PC-9 (cell line): Measurements from ENCODE around the gene ABR. TPM values are rescaled to one million over a fixed set of nuclear protein-coding genes. Genes with fewer than 3 reads are reported as not detected.
"Not testable (repeated sequence)": the region's sequence is repeated elsewhere in the genome, so short reads cannot be mapped to it uniquely, and the experiment has no call there.

Experiments
- BruUV-seq: library from RNA; stranded (reverse); fragments of 400-500 nt; replicated peaks from 2 replicates; lab custom pipeline; 2021; lab: Mats Ljungman, UMichigan
- CTCF ChIA-PET: fragments of 300-600 bp; sonication (Branson Sonifier 250); formaldehyde crosslinking; loops from one replicate; lab custom pipeline; 2022; ENCODE audit warnings: antibody characterized with exemption; lab: Charles Lee
- POLR2A ChIA-PET: fragments of 300-600 bp; sonication (Branson Sonifier 250); formaldehyde crosslinking; loops from one replicate; lab custom pipeline; 2022; ENCODE audit warnings: antibody characterized with exemption; ENCODE audit not compliant: unreplicated experiment; lab: Charles Lee
- DNase-seq, 2 experiments: peaks; one replicate each; pipeline versions ENCODE4 v3.0.0 to v3.0.0-alpha.2; 2015 to 2022; ENCODE audit warnings: mixed read lengths in 1 of 2
- H2AFZ ChIP-seq: fragments of 200-600 bp; sonication (generic); 2 replicates; pipeline ENCODE4 v1.8.1; 2017; ENCODE audit warnings: antibody characterized with exemption
- H3F3A ChIP-seq: fragments of 200-600 bp; sonication (generic); 2 replicates; pipeline ENCODE4 v1.8.1; 2017; ENCODE audit warnings: antibody characterized with exemption, mild to moderate bottlenecking, low read depth; ENCODE audit not compliant: insufficient read depth
- H3K27ac ChIP-seq: fragments of 200-600 bp; sonication (generic); 2 replicates; pipeline ENCODE4 v1.6.1; 2016; ENCODE audit warnings: mixed run types
- H3K27me3 ChIP-seq: fragments of 200-600 bp; sonication (generic); 2 replicates; pipeline ENCODE4 v1.6.1; 2016; ENCODE audit warnings: low read depth, mixed run types; ENCODE audit not compliant: insufficient read depth
- H3K36me3 ChIP-seq: fragments of 200-600 bp; sonication (generic); 2 replicates; pipeline ENCODE4 v1.6.1; 2016; ENCODE audit warnings: low read depth, mixed run types
- H3K4me1 ChIP-seq: fragments of 200-600 bp; sonication (generic); replicated peaks from 2 replicates; pipeline ENCODE4 v1.6.1; 2016; ENCODE audit warnings: mixed run types; ENCODE audit not compliant: insufficient read depth
- H3K4me2 ChIP-seq: fragments of 200-600 bp; sonication (generic); 2 replicates; pipeline ENCODE4 v1.6.1; 2017; ENCODE audit warnings: mixed run types
- H3K4me3 ChIP-seq: fragments of 200-600 bp; sonication (generic); 2 replicates; pipeline ENCODE4 v1.6.1; 2016; ENCODE audit warnings: mixed run types
- H3K79me2 ChIP-seq: fragments of 200-600 bp; sonication (generic); 2 replicates; pipeline ENCODE4 v1.6.1; 2017; ENCODE audit warnings: low read depth, mixed run types
- H3K9me2 ChIP-seq: fragments of 200-600 bp; sonication (generic); 2 replicates; pipeline ENCODE4 v1.8.1; 2017; ENCODE audit warnings: mild to moderate bottlenecking; ENCODE audit not compliant: insufficient read depth
- H3K9me3 ChIP-seq: fragments of 200-600 bp; sonication (generic); 2 replicates; pipeline ENCODE4 v1.8.1; 2016; ENCODE audit warnings: low read depth; ENCODE audit not compliant: insufficient read depth
- H4K20me1 ChIP-seq: fragments of 200-600 bp; sonication (generic); 2 replicates; pipeline ENCODE4 v1.8.1; 2017; ENCODE audit not compliant: insufficient read depth
- CTCF ChIP-seq: fragments of 200-600 bp; sonication (generic); conservative IDR thresholded peaks from 2 replicates; pipeline ENCODE4 v1.6.1; 2017; ENCODE audit warnings: mixed run types, antibody characterized with exemption, mild to moderate bottlenecking, moderate library complexity
- EZH2 ChIP-seq: fragments of 200-600 bp; sonication (generic); IDR thresholded peaks from 2 replicates; pipeline ENCODE4 v1.8.0; 2017; ENCODE audit warnings: antibody characterized with exemption, low read depth
- intact Hi-C: fragments of 100-400 bp; cut with micrococcal nuclease; formaldehyde crosslinking; loops from one replicate; pipeline ENCODE4 v1.10.0; 2022; ENCODE audit not compliant: unreplicated experiment
- total RNA-seq: library from RNA; stranded (reverse); gene quantifications from 2 replicates; pipeline ENCODE4 v1.2.3, GENCODE V29; 2021

Gene ABR
- total RNA-seq, 1 experiment from 2014 or later = 76.0 TPM

DNA sequence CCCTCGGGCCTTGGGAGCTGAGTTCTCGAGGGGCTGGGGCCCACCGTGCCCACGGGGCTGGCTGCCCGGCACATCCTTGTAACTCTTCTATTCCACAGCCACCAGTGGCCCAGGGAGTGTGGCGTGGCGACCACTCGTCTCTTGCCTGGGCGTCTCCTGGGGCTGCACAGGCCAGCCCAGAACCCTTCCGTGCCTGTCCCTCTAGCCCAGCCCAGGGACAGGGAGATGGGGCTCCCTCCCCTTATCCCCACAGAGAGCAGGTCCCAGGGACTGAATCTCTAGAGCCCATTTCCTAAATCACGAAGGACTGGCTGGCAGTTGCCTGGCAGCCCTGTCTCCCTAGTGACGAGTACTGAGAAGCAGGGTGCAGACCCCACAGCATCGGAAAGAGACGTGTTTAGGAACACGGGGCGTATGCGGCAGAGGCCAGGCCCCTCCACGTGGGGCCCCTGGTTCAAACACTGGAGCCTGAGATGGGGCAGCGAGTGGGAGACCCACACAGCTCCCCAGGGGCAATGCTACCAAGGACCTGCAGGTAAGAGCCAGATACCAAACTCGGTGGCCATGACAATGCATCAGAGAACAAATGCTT lies 131.8 kb downstream of the ABR start:
- no TSS peak for BruUV-seq
- H4K20me1 ChIP-seq = no peaks in the 10 kb centered on the region
- no peaks in the 10 kb centered on the region for H3K27me3 ChIP-seq
- no peaks in the 10 kb centered on the region for H3F3A ChIP-seq
- DNase-seq = no peak
- H3K4me3 ChIP-seq = no peak overlapping the region
- POLR2A ChIA-PET = no interaction called here
- CTCF ChIA-PET = no interaction called here
- no peak overlapping the region for H3K4me2 ChIP-seq
- H3K4me1 ChIP-seq = no peaks in the 10 kb centered on the region
- no peaks in the 10 kb centered on the region for H3K79me2 ChIP-seq
- no peak overlapping the region for H3K27ac ChIP-seq
- H3K36me3 ChIP-seq = no peaks in the 10 kb centered on the region
- TF ChIP-seq CTCF = no peak
- no peak for TF ChIP-seq EZH2
- intact Hi-C loops = no loop called here
- no peaks in the 10 kb centered on the region for H3K9me2 ChIP-seq
- H2AFZ ChIP-seq = no peak overlapping the region
- H3K9me3 ChIP-seq = no peaks in the 10 kb centered on the region

- Histone ChIP-seq H4K20me1 (no peaks in the 10 kb centered on the region), H3K4me2 (no peak overlapping the region), H3K27ac (no peak overlapping the region), H3K4me1 (no peaks in the 10 kb centered on the region), H3K4me3 (no peak overlapping the region), H3K9me3 (no peaks in the 10 kb centered on the region), H3K9me2 (no peaks in the 10 kb centered on the region), H3K79me2 (no peaks in the 10 kb centered on the region), H3K36me3 (no peaks in the 10 kb centered on the region), H3F3A (no peaks in the 10 kb centered on the region), H3K27me3 (no peaks in the 10 kb centered on the region), H2AFZ (no peak overlapping the region)
- BruUV-seq = no TSS peak
- no peak for TF ChIP-seq EZH2
- no peak for TF ChIP-seq CTCF
- CTCF ChIA-PET = no interaction called here
- intact Hi-C loops = no loop called here
- POLR2A ChIA-PET = no interaction called here
- DNase-seq = no peak
Observed at GRCh38 chr17:1047177-1047878, 132.5 kb downstream of the ABR start.

- no peaks in the 10 kb centered on the region for H3K79me2 ChIP-seq
- no peaks in the 10 kb centered on the region for H3K9me3 ChIP-seq
- H3K9me2 ChIP-seq = no peaks in the 10 kb centered on the region
- no peak overlapping the region for H3K4me3 ChIP-seq
- DNase-seq = no peak
- no peaks in the 10 kb centered on the region for H3K4me1 ChIP-seq
- no peaks in the 10 kb centered on the region for H3K36me3 ChIP-seq
- H3K27me3 ChIP-seq = no peaks in the 10 kb centered on the region
- H3K27ac ChIP-seq = no peak overlapping the region
- H3K4me2 ChIP-seq = no peak overlapping the region
- H3F3A ChIP-seq = no peaks in the 10 kb centered on the region
- CTCF ChIA-PET = no interaction called here
- TF ChIP-seq EZH2 (no peak), CTCF (no peak)
- intact Hi-C loops = no loop called here
- no peak overlapping the region for H2AFZ ChIP-seq
- POLR2A ChIA-PET = no interaction called here
- BruUV-seq = no TSS peak
- H4K20me1 ChIP-seq = no peaks in the 10 kb centered on the region
Observed at GRCh38 chr17:1045456-1045855, 134.3 kb downstream of the ABR start.

- POLR2A ChIA-PET = interaction anchor here (0.6 kb wide), 2 partner anchors 66 kb away, joined by 4 to 5 read pairs; no protein-coding TSS in a partner anchor
- H3K79me2 ChIP-seq, H3K4me2 ChIP-seq, DNase-seq, H3K27me3 ChIP-seq, H4K20me1 ChIP-seq, H3K9me2 ChIP-seq, BruUV-seq, H3K4me1 ChIP-seq, intact Hi-C loops, H2AFZ ChIP-seq, H3K9me3 ChIP-seq, H3K4me3 ChIP-seq, H3K27ac ChIP-seq, H3K36me3 ChIP-seq, H3F3A ChIP-seq, CTCF ChIA-PET: not testable (repeated sequence)
Observed at GRCh38 chr17:1044387-1045009, 135.3 kb downstream of the ABR start.
